ENCODE data around the gene PHF21B.
"Not testable (repeated sequence)": the region's sequence is repeated elsewhere in the genome, so short reads cannot be mapped to it uniquely, and the experiment has no call there.

GRCh38 chr22:44858819-44859218, 151.0 kb downstream of the PHF21B start:
- not testable (repeated sequence) for TF ChIP-seq POLR2A (IDR thresholded peaks at IDR 0.05)
- TF ChIP-seq, protein P1, sequence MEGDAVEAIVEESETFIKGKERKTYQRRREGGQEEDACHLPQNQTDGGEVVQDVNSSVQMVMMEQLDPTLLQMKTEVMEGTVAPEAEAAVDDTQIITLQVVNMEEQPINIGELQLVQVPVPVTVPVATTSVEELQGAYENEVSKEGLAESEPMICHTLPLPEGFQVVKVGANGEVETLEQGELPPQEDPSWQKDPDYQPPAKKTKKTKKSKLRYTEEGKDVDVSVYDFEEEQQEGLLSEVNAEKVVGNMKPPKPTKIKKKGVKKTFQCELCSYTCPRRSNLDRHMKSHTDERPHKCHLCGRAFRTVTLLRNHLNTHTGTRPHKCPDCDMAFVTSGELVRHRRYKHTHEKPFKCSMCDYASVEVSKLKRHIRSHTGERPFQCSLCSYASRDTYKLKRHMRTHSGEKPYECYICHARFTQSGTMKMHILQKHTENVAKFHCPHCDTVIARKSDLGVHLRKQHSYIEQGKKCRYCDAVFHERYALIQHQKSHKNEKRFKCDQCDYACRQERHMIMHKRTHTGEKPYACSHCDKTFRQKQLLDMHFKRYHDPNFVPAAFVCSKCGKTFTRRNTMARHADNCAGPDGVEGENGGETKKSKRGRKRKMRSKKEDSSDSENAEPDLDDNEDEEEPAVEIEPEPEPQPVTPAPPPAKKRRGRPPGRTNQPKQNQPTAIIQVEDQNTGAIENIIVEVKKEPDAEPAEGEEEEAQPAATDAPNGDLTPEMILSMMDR (IDR thresholded peaks at IDR 0.05) = not testable (repeated sequence)
